WTC11 (cell line): ENCODE measurements around the gene TREM1.

Source experiments
- CTCF ChIP-seq: fragments of 200-600 bp; IDR thresholded peaks from 2 replicates; pipeline ENCODE4 v1.8.0; 2022; ENCODE audit warnings: antibody characterized with exemption
- JUN ChIP-seq: sonication (generic); formaldehyde crosslinking; IDR thresholded peaks from 2 replicates; pipeline ENCODE4 v1.8.0; 2023; ENCODE audit warnings: mild to moderate bottlenecking, missing genetic modification reagents
- USF1 ChIP-seq: sonication (generic); formaldehyde crosslinking; IDR thresholded peaks from 2 replicates; pipeline ENCODE4 v1.8.0; 2022; ENCODE audit warnings: mild to moderate bottlenecking, missing genetic modification reagents
- ZNF121 ChIP-seq: sonication (generic); formaldehyde crosslinking; IDR thresholded peaks from 2 replicates; pipeline ENCODE4 v1.8.0; 2023; ENCODE audit warnings: missing genetic modification reagents

GRCh38 chr6:41331401-41332150 is 45.1 kb upstream of the TREM1 start:
- TF ChIP-seq JUN (CRISPR knock-in tag) (no peak), USF1 (no peak), ZNF121 (no peak), CTCF (no peak)
